K562 (cell line): ENCODE measurements around the gene KXD1. TPM values are rescaled to one million over a fixed set of nuclear protein-coding genes. Genes with fewer than 3 reads are reported as not detected.

Source experiments
- ARID1B ChIP-seq: fragments of 450-650 bp; IDR thresholded peaks from 2 replicates; pipeline ENCODE4 v1.6.1; 2016; ENCODE audit warnings: antibody characterized with exemption, mild to moderate bottlenecking, inconsistent platforms
- BHLHE40 ChIP-seq: IDR thresholded peaks from 2 replicates; pipeline ENCODE4 v1.6.1; 2011; ENCODE audit warnings: low read length, improper control_type of control experiment
- EGR1 ChIP-seq: fragments of 450-650 bp; conservative IDR thresholded peaks from 2 replicates; pipeline ENCODE4 v1.6.1; 2017; ENCODE audit warnings: mild to moderate bottlenecking
- FOXK1 ChIP-seq: sonication (generic); formaldehyde crosslinking; IDR thresholded peaks from 2 replicates; pipeline ENCODE4 v1.8.0; 2022; ENCODE audit warnings: missing genetic modification reagents, mild to moderate bottlenecking, borderline replicate concordance
- FOXP1 ChIP-seq: sonication (generic); formaldehyde crosslinking; IDR thresholded peaks from 2 replicates; pipeline ENCODE4 v1.8.0; 2022; ENCODE audit warnings: mild to moderate bottlenecking, missing genetic modification reagents
- KHSRP ChIP-seq: fragments of 450-650 bp; IDR thresholded peaks from 2 replicates; pipeline ENCODE4 v1.6.1; 2017
- SMARCA4 ChIP-seq: fragments of 450-650 bp; IDR thresholded peaks from 2 replicates; pipeline ENCODE4 v1.6.1; 2016
- ZKSCAN1 ChIP-seq: fragments of 150-350 bp; IDR thresholded peaks from 2 replicates; pipeline ENCODE4 v1.6.1; 2016; ENCODE audit warnings: low read depth, low read length
- polyA plus RNA-seq, 8 experiments: library from polyadenylated mRNA; depleted of rRNA in 4 of 8; stranded (reverse) in 5 of 8; unstranded in 3 of 8; fragments of >200 nt; fragmentation: Nextera tagmentation in 2 of 8; fragmentation: Illumina TruSeq in 1 of 8; extraction: Ambion mirVana in 2 of 8; extraction: Trizol in 1 of 8; gene quantifications; 2 replicates each; pipeline versions ENCODE4 v1.2.1 to v1.2.3, GENCODE V29; 2011 to 2014; ENCODE audit warnings: inconsistent platforms in 1 of 8, missing spikeins in 1 of 8
- total RNA-seq, 7 experiments: library from RNA; depleted of rRNA in 6 of 7; stranded (reverse); fragments of >200 nt in 6 of 7; fragmentation: Illumina TruSeq in 2 of 7; extraction: Trizol in 2 of 7; gene quantifications; 2 replicates each; pipeline versions ENCODE4 v1.2.1 to v1.2.3, GENCODE V29; 2011 to 2021; ENCODE audit warnings: low replicate concordance in 1 of 7
- TF ChIP-seq, protein P1 (sequence below): fragments of 200-800 bp; sonication (Bioruptor generic); IDR thresholded peaks from 2 replicates; pipeline ENCODE4 v1.6.1; 2017; ENCODE audit warnings: missing genetic modification characterization, missing compliant biosample characterization
- TF ChIP-seq, protein P2 (sequence below): fragments of 450-650 bp; IDR thresholded peaks from 2 replicates; pipeline ENCODE4 v1.6.1; 2016; ENCODE audit warnings: borderline replicate concordance
- TF ChIP-seq, protein P3 (sequence below): fragments of 450-650 bp; formaldehyde crosslinking; conservative IDR thresholded peaks from 2 replicates; pipeline ENCODE4 v1.4.0; 2022; ENCODE audit warnings: mild to moderate bottlenecking, missing genetic modification characterization
- TF ChIP-seq, protein P4 (sequence below), 2 experiments: fragments of 450-650 bp; formaldehyde crosslinking in 1 of 2; IDR thresholded peaks; 2 replicates each; pipeline versions ENCODE4 v1.4.0 to v1.6.1; 2014 to 2020; ENCODE audit warnings: mild to moderate bottlenecking in 2 of 2, borderline replicate concordance in 1 of 2, low read depth in 1 of 2
- TF ChIP-seq, protein P5 (sequence below): fragments of 450-650 bp; formaldehyde crosslinking; IDR thresholded peaks from 2 replicates; pipeline ENCODE4 v1.4.0; 2022; ENCODE audit warnings: missing genetic modification characterization

The KXD1 gene
- total and polyA plus RNA-seq, 9 of the 15 experiments (the other 6 are each of a cell fraction or from before 2014, with no cell fraction given), result 21.9 to 210 (median 118) TPM

DNA sequence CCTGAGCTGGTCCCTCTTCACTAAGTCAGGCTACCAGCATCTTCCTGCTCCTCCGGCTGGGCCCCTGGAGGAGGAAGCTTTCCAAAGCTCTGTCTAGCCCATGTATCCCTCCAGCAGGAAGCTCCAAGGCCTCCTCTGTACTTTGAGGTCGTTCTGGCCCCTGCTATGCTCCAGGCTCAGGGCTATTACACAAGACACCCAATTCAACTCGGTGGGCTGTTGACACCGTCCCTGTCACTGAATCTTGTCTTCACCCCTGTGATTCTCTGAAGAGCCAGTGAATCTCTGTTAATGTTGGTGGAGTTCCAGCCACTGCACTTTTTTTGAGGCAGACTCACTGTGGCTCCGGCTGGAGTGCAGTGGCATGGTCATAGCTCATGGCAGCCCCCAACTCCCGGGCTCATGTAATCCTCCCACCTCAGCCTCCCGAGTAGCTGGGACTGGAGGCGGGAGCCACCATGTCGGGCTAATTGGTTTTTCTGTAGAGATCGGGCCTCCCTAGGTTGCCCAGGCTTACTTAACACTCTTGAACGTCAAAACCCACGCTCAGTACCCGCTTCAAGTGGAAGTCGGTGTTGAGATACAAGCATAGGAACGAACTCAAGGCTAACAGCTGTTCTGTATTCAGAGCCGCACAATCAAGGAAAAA is 30.4 kb downstream of the KXD1 start (continued):
- TF ChIP-seq, protein P1, sequence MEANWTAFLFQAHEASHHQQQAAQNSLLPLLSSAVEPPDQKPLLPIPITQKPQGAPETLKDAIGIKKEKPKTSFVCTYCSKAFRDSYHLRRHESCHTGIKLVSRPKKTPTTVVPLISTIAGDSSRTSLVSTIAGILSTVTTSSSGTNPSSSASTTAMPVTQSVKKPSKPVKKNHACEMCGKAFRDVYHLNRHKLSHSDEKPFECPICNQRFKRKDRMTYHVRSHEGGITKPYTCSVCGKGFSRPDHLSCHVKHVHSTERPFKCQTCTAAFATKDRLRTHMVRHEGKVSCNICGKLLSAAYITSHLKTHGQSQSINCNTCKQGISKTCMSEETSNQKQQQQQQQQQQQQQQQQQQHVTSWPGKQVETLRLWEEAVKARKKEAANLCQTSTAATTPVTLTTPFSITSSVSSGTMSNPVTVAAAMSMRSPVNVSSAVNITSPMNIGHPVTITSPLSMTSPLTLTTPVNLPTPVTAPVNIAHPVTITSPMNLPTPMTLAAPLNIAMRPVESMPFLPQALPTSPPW, result no peak
- TF ChIP-seq ARID1B (peak; percentile 42; the same call in 1 of the 2 replicates), EGR1 (no peak), ZKSCAN1 (no peak; the same call in 1 of the 2 replicates), BHLHE40 (no peak), FOXP1 (CRISPR knock-in tag) (peak; percentile 57; the same call in 1 of the 2 replicates), KHSRP (no peak), FOXK1 (CRISPR knock-in tag) (0 out of 2 replicates have a peak, but pooled peaks have one; percentile 15), SMARCA4 (no peak; the same call in none of the 2 replicates)
- TF ChIP-seq, protein P2, sequence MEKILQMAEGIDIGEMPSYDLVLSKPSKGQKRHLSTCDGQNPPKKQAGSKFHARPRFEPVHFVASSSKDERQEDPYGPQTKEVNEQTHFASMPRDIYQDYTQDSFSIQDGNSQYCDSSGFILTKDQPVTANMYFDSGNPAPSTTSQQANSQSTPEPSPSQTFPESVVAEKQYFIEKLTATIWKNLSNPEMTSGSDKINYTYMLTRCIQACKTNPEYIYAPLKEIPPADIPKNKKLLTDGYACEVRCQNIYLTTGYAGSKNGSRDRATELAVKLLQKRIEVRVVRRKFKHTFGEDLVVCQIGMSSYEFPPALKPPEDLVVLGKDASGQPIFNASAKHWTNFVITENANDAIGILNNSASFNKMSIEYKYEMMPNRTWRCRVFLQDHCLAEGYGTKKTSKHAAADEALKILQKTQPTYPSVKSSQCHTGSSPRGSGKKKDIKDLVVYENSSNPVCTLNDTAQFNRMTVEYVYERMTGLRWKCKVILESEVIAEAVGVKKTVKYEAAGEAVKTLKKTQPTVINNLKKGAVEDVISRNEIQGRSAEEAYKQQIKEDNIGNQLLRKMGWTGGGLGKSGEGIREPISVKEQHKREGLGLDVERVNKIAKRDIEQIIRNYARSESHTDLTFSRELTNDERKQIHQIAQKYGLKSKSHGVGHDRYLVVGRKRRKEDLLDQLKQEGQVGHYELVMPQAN, result peak; percentile 30; the same call in 1 of the 2 replicates
- TF ChIP-seq, protein P3, sequence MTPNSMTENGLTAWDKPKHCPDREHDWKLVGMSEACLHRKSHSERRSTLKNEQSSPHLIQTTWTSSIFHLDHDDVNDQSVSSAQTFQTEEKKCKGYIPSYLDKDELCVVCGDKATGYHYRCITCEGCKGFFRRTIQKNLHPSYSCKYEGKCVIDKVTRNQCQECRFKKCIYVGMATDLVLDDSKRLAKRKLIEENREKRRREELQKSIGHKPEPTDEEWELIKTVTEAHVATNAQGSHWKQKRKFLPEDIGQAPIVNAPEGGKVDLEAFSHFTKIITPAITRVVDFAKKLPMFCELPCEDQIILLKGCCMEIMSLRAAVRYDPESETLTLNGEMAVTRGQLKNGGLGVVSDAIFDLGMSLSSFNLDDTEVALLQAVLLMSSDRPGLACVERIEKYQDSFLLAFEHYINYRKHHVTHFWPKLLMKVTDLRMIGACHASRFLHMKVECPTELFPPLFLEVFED, result 0 out of 2 replicates have a peak, but pooled peaks have one; percentile 57
- TF ChIP-seq, protein P4, sequence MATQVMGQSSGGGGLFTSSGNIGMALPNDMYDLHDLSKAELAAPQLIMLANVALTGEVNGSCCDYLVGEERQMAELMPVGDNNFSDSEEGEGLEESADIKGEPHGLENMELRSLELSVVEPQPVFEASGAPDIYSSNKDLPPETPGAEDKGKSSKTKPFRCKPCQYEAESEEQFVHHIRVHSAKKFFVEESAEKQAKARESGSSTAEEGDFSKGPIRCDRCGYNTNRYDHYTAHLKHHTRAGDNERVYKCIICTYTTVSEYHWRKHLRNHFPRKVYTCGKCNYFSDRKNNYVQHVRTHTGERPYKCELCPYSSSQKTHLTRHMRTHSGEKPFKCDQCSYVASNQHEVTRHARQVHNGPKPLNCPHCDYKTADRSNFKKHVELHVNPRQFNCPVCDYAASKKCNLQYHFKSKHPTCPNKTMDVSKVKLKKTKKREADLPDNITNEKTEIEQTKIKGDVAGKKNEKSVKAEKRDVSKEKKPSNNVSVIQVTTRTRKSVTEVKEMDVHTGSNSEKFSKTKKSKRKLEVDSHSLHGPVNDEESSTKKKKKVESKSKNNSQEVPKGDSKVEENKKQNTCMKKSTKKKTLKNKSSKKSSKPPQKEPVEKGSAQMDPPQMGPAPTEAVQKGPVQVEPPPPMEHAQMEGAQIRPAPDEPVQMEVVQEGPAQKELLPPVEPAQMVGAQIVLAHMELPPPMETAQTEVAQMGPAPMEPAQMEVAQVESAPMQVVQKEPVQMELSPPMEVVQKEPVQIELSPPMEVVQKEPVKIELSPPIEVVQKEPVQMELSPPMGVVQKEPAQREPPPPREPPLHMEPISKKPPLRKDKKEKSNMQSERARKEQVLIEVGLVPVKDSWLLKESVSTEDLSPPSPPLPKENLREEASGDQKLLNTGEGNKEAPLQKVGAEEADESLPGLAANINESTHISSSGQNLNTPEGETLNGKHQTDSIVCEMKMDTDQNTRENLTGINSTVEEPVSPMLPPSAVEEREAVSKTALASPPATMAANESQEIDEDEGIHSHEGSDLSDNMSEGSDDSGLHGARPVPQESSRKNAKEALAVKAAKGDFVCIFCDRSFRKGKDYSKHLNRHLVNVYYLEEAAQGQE (IDR thresholded peaks at IDR 0.05; ENCODE audit: borderline replicate concordance), result no peak
- TF ChIP-seq, protein P4 (CRISPR knock-in tag; IDR thresholded peaks at IDR 0.05; ENCODE audit: low read depth), result 0 out of 2 replicates have a peak, but pooled peaks have one; percentile 19
- TF ChIP-seq, protein P5, sequence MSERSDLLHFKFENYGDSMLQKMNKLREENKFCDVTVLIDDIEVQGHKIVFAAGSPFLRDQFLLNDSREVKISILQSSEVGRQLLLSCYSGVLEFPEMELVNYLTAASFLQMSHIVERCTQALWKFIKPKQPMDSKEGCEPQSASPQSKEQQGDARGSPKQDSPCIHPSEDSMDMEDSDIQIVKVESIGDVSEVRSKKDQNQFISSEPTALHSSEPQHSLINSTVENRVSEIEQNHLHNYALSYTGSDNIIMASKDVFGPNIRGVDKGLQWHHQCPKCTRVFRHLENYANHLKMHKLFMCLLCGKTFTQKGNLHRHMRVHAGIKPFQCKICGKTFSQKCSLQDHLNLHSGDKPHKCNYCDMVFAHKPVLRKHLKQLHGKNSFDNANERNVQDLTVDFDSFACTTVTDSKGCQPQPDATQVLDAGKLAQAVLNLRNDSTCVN (CRISPR knock-in tag), result peak; percentile 73; the same call in 1 of the 2 replicates
